Effector memory CD8-positive, alpha-beta T cell (primary cell): ENCODE measurements around the gene CHAF1A.

Experiments used
- ATAC-seq: fragments of 150-1000 bp; cut with Tn5 transposase; replicated peaks from 2 replicates; pipeline ENCODE4 v1.10.0; 2021; ENCODE audit warnings: mild to moderate bottlenecking, moderate library complexity
- DNase-seq, 3 experiments: peaks; one replicate each; pipeline ENCODE4 v3.0.0; 2021
- H3K27ac Mint-ChIP-seq, 2 donors: one replicate each; pipeline ENCODE4 v1.8.0; 2022; ENCODE audit warnings: mild to moderate bottlenecking in 2 of 2, mixed read lengths in 2 of 2, moderate library complexity in 2 of 2
- H3K27me3 Mint-ChIP-seq, 2 donors: one replicate each; pipeline ENCODE4 v1.8.0; 2022; ENCODE audit warnings: mixed read lengths in 2 of 2
- H3K36me3 Mint-ChIP-seq: one replicate; pipeline ENCODE4 v1.8.0; 2022; ENCODE audit warnings: mild to moderate bottlenecking, moderate library complexity, mixed read lengths; ENCODE audit not compliant: insufficient read depth
- H3K4me1 Mint-ChIP-seq, 2 donors: one replicate each; pipeline ENCODE4 v1.8.0; 2022; ENCODE audit warnings: low read depth in 2 of 2, mixed read lengths in 2 of 2
- H3K4me3 Mint-ChIP-seq, 2 donors: one replicate each; pipeline ENCODE4 v1.8.0; 2022; ENCODE audit warnings: mild to moderate bottlenecking in 2 of 2, mixed read lengths in 2 of 2, moderate library complexity in 2 of 2
- H3K9me3 Mint-ChIP-seq, 2 donors: one replicate each; pipeline ENCODE4 v1.8.0; 2022; ENCODE audit warnings: mixed read lengths in 2 of 2

The CHAF1A gene

DNA sequence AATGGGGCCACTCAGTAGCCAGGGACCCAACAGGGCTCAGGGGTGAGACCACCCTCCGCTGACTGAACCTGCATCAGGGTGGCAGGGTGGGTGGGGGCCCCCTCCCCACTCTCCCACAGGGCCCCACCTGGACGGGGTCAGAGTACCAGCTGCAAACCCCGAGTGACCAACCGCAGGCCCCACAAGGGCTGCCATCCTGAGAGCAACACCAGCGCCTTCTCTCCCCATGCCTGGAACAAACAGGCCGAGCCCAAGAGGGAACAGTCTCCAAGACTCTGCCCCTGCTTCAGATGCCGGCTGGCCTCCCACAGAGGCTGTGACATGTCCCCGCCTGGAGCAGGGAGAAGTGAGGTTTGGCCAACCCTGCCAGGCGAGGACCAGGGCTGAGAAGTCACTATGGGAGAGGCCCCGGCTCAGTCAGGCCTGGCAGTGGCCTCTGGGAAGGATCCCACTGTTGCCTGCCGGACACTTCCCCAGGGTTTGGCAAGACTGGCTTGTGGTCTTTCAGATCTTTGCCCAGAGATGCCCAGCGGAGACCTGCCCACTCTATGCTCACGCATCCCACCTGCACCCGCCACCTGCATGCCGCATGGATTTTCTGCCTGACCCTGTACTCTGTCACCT, 31.9 kb upstream of the CHAF1A start:
- Mint-ChIP-seq H3K4me1 (peaks cover 21 to 35% of the 10 kb centered on the region in 2 donors), H3K4me3 (peak overlapping the region; percentile 86 to 93), H3K9me3 (no peaks in the 10 kb centered on the region), H3K27ac (peak overlapping the region; percentile 84 to 90), H3K36me3 (peaks cover 41% of the 10 kb centered on the region), H3K27me3 (no peaks in the 10 kb centered on the region)
- no peak for ATAC-seq
- no peak for DNase-seq

DNA sequence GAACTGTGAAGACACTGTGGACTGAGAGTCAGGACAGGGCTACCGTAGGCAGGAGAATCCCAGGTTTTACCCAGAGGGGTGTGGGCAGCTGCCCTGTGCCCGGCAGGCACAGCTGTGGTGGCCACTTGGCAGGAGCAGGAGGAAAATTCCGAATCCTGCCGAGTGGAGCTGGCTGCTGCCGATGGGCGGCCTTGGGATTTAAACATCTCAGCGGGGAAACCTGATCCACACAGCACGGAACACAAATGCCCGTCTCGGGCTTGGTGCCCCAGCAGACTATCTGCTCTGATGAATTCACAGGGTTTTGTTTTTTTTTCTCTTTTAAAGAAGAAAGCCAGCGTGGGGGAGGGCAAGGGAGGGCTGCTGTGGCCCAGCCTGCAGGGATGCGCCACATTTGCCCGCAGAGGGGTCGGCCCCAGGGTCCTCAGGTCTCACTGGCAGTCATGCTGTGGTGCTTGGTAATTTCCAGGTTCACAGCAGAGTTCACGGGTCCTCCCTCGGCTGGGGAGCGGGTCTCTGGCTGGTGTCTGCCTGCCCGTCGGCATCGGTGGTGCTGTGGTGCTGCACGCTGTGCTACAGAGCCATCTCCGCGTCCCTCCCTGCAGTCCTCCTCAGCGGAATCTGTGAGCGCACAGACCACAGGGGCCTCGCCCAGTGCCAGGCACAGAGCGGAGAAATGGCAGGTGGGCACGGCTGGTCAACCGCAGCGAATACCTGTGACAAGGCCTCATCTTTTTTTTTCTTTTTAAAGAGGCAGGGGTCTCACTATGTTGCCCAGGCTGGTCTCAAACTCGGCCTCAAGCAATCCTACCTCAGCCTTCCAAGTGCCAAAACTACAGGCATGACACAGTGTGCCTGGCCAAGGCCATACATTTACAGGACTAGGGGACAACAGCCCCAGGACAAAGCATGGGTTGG, 30.9 kb upstream of the CHAF1A start:
- peak overlapping the region; percentile 86 to 93 for H3K4me3 Mint-ChIP-seq
- H3K4me1 Mint-ChIP-seq, result peaks cover 27 to 37% of the 10 kb centered on the region in 2 donors
- ATAC-seq (no peak), DNase-seq (no peak)
- H3K9me3 Mint-ChIP-seq, result no peaks in the 10 kb centered on the region
- H3K36me3 Mint-ChIP-seq, result peaks cover 42% of the 10 kb centered on the region
- no peaks in the 10 kb centered on the region for H3K27me3 Mint-ChIP-seq
- H3K27ac Mint-ChIP-seq, result peak overlapping the region; percentile 84 to 90

DNA sequence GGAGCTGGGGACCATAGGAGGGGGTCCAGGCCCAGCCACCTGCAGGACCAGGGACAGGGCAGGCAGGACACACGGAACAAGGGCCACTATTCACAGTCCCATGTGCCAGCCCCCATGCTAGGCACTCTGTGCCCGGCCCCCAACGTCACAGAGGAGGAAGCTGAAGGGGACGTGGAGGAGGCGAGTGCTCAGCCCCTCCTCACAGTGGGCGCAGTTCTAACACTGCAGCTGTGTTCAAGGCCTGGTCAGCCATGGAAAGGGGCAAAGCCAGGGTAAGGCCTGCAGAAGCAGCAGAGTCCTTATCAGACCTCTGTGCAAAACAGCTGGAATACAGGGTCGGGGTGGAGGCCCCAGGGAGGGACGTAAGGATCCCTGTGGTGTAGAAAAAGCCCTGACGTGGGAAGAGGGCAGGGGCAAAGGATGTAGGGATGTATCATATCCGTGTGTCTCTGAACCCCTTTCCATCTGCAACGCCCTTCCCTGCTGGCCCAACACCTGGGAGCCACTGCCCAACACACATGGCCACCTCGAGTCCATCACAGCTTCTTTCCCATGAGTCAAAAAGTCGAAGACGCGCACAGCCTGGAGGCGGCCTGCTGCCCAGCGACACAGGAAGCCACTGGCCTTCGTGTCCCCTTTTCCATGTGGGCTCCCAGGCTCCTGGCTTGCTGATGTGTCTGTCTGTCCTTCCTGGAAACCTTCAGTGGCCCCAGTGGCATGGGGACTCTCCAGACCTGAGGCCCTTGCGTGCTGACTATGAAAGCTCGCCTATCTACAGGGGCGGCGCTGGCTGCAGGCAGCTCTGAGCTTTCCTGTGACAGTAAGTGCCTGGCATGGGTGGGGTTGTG, 30.1 kb upstream of the CHAF1A start:
- H3K27ac Mint-ChIP-seq, result peak overlapping the region; percentile 31 to 74
- no peaks in the 10 kb centered on the region for H3K27me3 Mint-ChIP-seq
- H3K9me3 Mint-ChIP-seq, result no peaks in the 10 kb centered on the region
- peaks cover 35 to 44% of the 10 kb centered on the region in 2 donors for H3K4me1 Mint-ChIP-seq
- H3K4me3 Mint-ChIP-seq, result no peak overlapping the region
- DNase-seq (no peak), ATAC-seq (no peak)
- peaks cover 40% of the 10 kb centered on the region for H3K36me3 Mint-ChIP-seq

DNA sequence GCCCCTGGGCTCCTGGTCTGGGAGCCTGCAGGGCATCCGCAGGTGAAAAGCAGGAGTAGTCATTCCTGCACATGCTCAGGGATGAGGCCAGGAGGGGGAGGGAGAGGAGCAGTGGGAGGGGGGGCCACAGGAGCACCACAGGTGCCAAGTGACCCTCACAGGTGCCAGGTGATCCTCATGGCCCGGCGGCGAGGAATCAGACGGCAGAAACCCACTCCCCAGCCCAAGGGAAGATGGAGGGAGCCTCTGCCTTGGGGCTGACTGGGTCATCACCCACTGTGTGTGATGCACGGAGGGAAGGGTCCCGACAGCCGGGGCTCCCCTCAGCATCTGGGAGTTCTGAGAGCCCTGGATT, 29.4 kb upstream of the CHAF1A start:
- Mint-ChIP-seq H3K27ac (peak overlapping the region in 1 of 2 donors; percentile 74), H3K4me1 (peaks cover 35 to 42% of the 10 kb centered on the region in 2 donors), H3K36me3 (peaks cover 40% of the 10 kb centered on the region), H3K4me3 (no peak overlapping the region), H3K9me3 (no peaks in the 10 kb centered on the region), H3K27me3 (no peaks in the 10 kb centered on the region)
- no peak for ATAC-seq
- no peak for DNase-seq

DNA sequence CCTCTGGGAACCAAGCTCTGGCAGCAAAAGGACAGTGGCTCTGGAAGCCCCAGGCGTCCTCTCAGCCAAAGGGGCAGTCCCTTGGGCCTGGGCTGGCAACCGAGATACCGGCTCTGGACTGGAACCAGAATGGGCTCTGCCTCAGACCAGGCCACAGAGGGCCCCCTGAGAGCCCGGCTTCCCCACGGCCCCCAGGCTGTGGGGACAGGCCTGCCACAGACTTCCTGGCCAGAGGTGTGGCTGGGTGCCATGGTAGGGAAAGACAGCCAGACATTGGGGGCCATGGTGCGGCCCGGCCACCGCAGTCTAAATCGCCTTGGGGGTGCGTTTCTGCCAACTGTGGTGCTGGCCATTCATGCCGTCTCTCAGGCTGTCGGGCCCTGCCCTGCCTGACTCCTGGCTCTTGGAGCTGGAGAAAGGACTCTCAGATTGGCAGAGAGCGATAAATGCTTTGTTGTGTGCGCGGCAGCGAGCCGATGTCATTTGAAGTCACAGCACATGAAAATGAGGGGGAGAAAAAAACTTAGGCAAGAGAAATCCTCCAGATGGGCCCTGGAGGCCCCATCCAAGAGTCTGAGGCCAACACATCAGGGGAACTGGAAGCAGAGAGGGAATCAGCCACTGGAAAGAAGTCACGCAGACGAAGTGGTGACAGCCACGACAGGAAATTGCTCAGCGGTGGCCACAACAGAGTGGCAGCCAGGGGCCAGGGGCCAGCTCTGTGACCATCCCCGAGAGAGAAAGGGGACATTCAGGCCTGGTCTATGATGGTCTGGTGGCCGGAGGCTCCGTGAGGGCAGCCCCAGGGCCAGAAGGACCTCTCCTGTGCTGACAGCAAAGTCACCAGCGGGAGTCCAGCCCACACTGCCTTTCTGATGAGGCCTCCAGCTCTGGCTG, 28.6 kb upstream of the CHAF1A start:
- Mint-ChIP-seq H3K27ac (peak overlapping the region in 1 of 2 donors; percentile 69), H3K4me3 (no peak overlapping the region), H3K36me3 (peaks cover 35% of the 10 kb centered on the region), H3K4me1 (peaks cover 33 to 38% of the 10 kb centered on the region in 2 donors), H3K9me3 (no peaks in the 10 kb centered on the region), H3K27me3 (no peaks in the 10 kb centered on the region)
- no peak for ATAC-seq
- no peak for DNase-seq

DNA sequence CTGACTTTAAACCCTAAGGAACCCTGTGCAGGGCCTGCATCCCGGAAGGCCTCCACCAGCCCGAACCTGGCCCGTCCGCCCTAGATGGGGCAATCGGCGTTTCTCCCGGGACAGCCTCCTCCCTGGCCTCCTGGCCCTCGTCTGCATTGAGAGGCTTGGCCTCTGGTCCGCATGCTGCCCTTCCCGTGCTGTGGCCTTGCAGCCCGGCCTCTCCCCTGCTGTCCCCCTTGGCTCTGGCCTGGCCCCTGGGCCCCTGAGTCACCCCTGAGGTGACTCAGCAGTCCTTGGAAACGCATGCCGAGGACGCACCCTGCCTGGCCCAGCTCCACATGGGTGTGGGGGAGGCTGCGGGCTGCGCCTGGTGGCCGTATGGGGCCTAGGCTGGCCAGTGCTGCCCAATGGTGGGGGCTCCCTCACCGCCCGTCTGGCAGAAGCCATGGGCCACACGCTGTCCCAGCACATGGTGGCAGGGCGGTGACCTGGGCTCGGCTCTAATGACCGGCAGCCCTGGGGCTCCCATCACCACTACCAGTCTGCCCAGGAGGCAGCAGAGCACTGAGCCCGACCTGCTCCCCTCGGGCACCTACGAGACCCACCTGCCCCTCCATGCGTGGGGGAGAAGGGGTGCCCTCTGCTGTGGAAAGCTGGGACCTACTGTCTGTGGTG, 27.8 kb upstream of the CHAF1A start:
- peaks cover 30 to 40% of the 10 kb centered on the region in 2 donors for H3K4me1 Mint-ChIP-seq
- peaks cover 29% of the 10 kb centered on the region for H3K36me3 Mint-ChIP-seq
- no peak overlapping the region for H3K4me3 Mint-ChIP-seq

DNA sequence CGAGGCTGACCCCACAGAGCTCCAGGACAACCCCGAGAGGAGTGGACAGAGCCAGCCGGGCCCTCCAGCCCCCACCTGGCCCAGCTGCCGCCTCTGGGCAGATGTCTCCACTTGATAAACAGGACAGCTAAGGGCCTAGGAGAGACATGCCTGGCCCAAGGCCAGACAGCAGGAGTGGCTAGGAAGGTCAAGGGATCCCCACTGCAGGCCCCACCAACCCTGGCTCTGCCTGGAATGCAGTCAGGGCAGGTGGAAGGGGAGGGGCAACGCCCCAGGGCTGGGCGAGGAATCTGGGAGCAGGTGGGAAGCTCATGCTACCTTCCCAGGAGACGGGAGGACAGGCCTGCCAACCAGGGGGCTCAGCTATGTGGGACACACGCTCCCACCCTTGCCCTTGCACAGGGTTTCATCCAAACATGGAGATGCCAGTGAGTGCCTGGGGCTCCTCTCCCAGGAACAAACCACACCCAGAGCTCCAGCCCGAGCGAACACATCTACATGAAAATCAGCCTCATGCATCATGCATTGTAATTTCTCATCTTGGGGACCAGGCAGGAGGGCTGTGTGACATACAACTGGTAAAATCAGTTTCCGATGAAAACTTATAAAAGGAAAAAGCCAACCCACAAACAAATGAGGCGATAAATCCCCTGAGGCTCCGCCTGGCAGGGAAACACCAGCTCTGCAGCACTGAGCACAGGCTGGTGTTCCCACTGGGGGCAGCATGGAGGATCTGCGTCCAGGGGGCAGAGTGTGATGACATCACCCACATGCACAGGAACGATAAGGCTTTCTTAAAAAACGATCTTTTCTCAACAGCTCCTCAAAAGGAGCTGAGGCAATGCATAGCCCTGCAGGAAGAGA, 27.0 kb upstream of the CHAF1A start:
- peaks cover 29% of the 10 kb centered on the region for H3K36me3 Mint-ChIP-seq
- H3K27me3 Mint-ChIP-seq, result no peaks in the 10 kb centered on the region
- H3K4me3 Mint-ChIP-seq, result peak overlapping the region in 1 of 2 donors; percentile 6
- no peak for ATAC-seq
- no peak for DNase-seq
- no peaks in the 10 kb centered on the region for H3K9me3 Mint-ChIP-seq
- peak overlapping the region; percentile 46 to 51 for H3K27ac Mint-ChIP-seq
- H3K4me1 Mint-ChIP-seq, result peaks cover 35 to 44% of the 10 kb centered on the region in 2 donors

More for the DNA sequence above, 27.8 kb upstream of the CHAF1A start:
- DNase-seq (no peak), ATAC-seq (no peak)
- Mint-ChIP-seq H3K27me3 (no peaks in the 10 kb centered on the region), H3K9me3 (no peaks in the 10 kb centered on the region), H3K27ac (no peak overlapping the region)

DNA sequence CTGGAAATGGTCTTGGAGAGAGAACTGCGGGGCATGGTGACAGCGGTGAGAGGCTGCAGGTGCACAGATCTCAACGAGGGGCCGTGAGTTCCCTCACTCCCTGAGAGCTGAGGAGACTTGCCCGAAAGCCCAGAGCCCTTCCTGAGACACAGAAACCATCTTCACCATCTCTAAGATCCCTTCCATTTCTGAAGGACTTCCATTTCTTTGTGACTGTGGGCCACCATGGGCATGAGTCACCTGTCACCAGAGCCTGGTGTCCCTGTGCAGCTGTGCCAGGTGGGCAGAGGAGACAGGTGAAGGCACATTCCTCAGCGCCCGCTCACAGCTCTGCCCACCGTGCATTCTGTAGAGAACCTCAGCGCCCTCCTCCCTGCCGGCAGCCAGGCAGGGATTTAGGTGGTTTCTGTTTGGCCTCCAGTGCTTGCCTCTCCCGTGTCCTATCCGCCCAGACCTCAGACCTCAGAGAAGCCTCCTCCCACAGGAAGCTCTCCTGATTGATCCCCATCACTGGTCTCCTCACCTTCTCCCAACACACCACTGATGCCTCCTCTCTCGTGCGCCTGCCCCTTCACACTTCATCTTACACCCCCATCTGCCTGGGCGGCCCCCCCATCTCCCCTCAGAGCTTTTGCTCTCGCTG, 26.3 kb upstream of the CHAF1A start:
- H3K36me3 Mint-ChIP-seq, result peaks cover 27% of the 10 kb centered on the region
- H3K4me3 Mint-ChIP-seq, result peak overlapping the region in 1 of 2 donors; percentile 6
- no peak for ATAC-seq
- no peak for DNase-seq
- peaks cover 38 to 43% of the 10 kb centered on the region in 2 donors for H3K4me1 Mint-ChIP-seq
- peak overlapping the region; percentile 51 to 60 for H3K27ac Mint-ChIP-seq
- no peaks in the 10 kb centered on the region for H3K9me3 Mint-ChIP-seq
- no peaks in the 10 kb centered on the region for H3K27me3 Mint-ChIP-seq

DNA sequence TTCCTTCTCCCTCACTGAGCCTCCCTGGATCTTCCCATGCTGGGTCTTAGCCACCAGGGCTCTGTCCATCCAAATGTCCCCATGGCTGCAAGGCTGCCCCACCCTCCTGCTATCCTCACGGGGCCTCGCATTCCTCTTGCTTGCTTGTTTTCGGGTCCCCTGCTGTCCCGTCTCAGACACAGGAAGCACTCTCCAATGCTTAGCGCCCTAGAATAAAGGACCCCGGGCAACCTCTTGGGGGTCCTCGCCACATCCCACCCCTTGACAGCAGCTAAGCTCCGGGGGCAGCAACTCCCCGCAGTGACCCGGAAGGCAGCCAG, 25.8 kb upstream of the CHAF1A start:
- ATAC-seq, result no peak
- H3K4me3 Mint-ChIP-seq, result no peak overlapping the region

DNA sequence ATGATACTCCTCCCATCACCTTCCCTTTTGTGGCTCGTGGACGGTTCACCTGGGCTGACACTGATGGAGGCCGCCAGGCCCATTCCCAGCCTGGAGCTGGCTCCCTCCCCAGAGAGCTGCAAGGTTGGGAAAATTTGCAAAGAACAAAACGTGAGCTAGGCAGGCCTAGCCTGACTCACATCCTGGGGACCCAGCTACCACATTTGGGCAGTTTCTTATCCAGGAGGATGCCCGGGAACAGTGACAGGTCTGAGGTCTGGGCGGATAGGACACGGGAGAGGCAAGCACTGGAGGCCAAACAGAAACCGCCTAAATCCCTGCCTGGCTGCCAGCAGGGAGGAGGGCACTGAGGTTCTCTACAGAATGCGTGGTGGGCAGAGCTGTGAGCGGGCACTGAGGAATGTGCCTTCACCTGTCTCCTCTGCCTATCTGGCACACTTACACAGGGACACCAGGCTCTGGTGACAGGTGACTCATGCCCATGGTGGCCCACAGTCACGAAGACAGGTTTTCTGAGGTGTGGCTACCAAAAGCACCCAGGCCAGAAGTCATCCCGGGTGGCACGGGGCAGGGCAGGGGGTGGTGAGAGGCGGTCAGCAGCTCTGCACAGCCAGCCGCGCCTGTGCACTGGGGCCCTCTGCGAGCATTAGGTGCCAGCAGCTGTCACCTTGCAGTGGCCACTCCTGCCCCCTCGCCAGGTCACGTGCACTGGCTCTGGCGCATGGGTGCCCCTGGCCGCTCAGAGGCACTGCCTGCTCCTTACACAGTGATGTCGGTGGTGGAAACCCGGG, 25.3 kb upstream of the CHAF1A start:
- H3K4me3 Mint-ChIP-seq, result peak overlapping the region in 1 of 2 donors; percentile 5
- ATAC-seq, result no peak
- no peak for DNase-seq
- H3K4me1 Mint-ChIP-seq, result peaks cover 45 to 46% of the 10 kb centered on the region in 2 donors
- H3K36me3 Mint-ChIP-seq, result peaks cover 33% of the 10 kb centered on the region
- no peaks in the 10 kb centered on the region for H3K27me3 Mint-ChIP-seq
- H3K9me3 Mint-ChIP-seq, result no peaks in the 10 kb centered on the region
- H3K27ac Mint-ChIP-seq, result peak overlapping the region; percentile 35 to 60

More for the DNA sequence above, 25.8 kb upstream of the CHAF1A start:
- H3K4me1 Mint-ChIP-seq, result peaks cover 42 to 47% of the 10 kb centered on the region in 2 donors
- H3K36me3 Mint-ChIP-seq, result peaks cover 31% of the 10 kb centered on the region
- DNase-seq, result no peak
- peak overlapping the region; percentile 35 to 60 for H3K27ac Mint-ChIP-seq
- no peaks in the 10 kb centered on the region for H3K9me3 Mint-ChIP-seq
- no peaks in the 10 kb centered on the region for H3K27me3 Mint-ChIP-seq

DNA sequence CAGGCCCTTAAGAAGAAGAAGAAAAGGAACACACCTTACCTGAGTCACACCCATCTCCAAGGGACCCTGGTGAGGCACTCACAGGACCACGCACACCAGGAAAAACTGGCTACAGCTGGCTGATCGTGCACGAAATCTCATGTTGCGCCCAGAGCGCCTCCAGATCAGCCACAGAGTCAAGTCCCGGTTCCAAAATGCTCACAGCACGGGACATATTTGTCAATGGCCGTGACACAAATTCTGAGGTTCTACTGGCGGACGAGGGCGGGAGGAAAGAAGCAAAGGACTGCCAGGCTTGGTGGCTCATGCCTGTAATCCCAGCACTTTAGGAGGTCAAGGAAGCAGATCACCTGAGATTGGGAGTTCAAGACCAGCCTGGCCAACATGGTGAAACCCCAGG, 23.6 kb upstream of the CHAF1A start:
- peaks cover 28% of the 10 kb centered on the region for H3K36me3 Mint-ChIP-seq

More for the DNA sequence above, 23.6 kb upstream of the CHAF1A start:
- DNase-seq, result no peak
- Mint-ChIP-seq H3K9me3 (no peaks in the 10 kb centered on the region), H3K27me3 (no peaks in the 10 kb centered on the region), H3K27ac (peak overlapping the region; percentile 92 to 96), H3K4me3 (peak overlapping the region; percentile 82 to 84), H3K4me1 (peaks cover 40 to 44% of the 10 kb centered on the region in 2 donors)
- ATAC-seq, result no peak
